Tibial nerve (tissue), 4 donors: ENCODE data around the gene LTB4R. TPM values are rescaled to one million over a fixed set of nuclear protein-coding genes. Genes with fewer than 3 reads are reported as not detected.

Experiments used
- DNase-seq, 2 donors: peaks; one replicate each; pipeline ENCODE4 v3.0.0-alpha.2; 2019; ENCODE audit warnings: low spot score in 2 of 2
- H3K27ac ChIP-seq, 4 donors: fragments of 200-600 bp; sonication (generic) in 3 of 4; one replicate each; pipeline ENCODE4 v1.5.1; 2017 to 2019; ENCODE audit warnings: mild to moderate bottlenecking in 1 of 4
- H3K27me3 ChIP-seq, 2 donors: fragments of 200-600 bp; sonication (generic) in 1 of 2; one replicate each; pipeline versions ENCODE4 v1.5.1 to v1.6.0; 2017 to 2019
- H3K36me3 ChIP-seq, 3 donors: fragments of 200-600 bp; sonication (generic); one replicate each; pipeline ENCODE4 v1.5.1; 2018 to 2019
- H3K4me1 ChIP-seq, 4 donors: fragments of 200-600 bp; sonication (generic) in 3 of 4; one replicate each; pipeline ENCODE4 v1.5.1; 2017 to 2019
- H3K4me3 ChIP-seq, 4 donors: fragments of 200-600 bp; sonication (generic) in 3 of 4; one replicate each; pipeline ENCODE4 v1.5.1; 2017 to 2019; ENCODE audit warnings: mild to moderate bottlenecking in 1 of 4, moderate library complexity in 1 of 4
- H3K9me3 ChIP-seq, 4 donors: fragments of 200-600 bp; sonication (generic) in 3 of 4; one replicate each; pipeline ENCODE4 v1.5.1; 2017 to 2019
- EP300 ChIP-seq, 2 donors: sonication (generic); formaldehyde crosslinking; IDR thresholded peaks; one replicate each; pipeline ENCODE4 v1.6.1; 2017; ENCODE audit warnings: antibody characterized with exemption in 2 of 2, mild to moderate bottlenecking in 1 of 2
- POLR2A ChIP-seq, 2 donors: fragments of 450-650 bp; IDR thresholded peaks; one replicate each; pipeline ENCODE4 v1.6.1; 2017; ENCODE audit warnings: antibody characterized with exemption in 2 of 2, mild to moderate bottlenecking in 2 of 2, moderate library complexity in 2 of 2
- WGBS, 2 donors: methylation state at CpG; one replicate each; pipeline ENCODE4 v1.1.5; 2018; 5-methylcytosine and 5-hydroxymethylcytosine counted together
- total RNA-seq, 4 donors: library from RNA; depleted of rRNA; stranded (reverse); fragments of >200 nt; gene quantifications; one replicate each; pipeline ENCODE4 v1.1.0, GENCODE V29; 2016
- TF ChIP-seq, protein P1 (sequence below), 5 experiments: fragments of 200-600 bp in 3 of 5; fragments of 450-650 bp in 2 of 5; sonication (generic) in 3 of 5; IDR thresholded peaks; one replicate each; pipeline ENCODE4 v1.5.1; 2016 to 2019; ENCODE audit warnings: antibody characterized with exemption in 5 of 5, mild to moderate bottlenecking in 3 of 5, moderate library complexity in 2 of 5

The LTB4R gene
- total RNA-seq, 4 donors from 2014 or later, result 8.4 to 14.4 (median 11.8) TPM

- H3K9me3 ChIP-seq, result no peaks in the 10 kb centered on the region
- peaks cover 0 to 51% of the 10 kb centered on the region in 2 donors for H3K27me3 ChIP-seq
- 16 to 18% methylated on average over 53 to 54 of the region's 56 CpGs for WGBS, 2 donors
- no peak for TF ChIP-seq POLR2A (IDR thresholded peaks at IDR 0.05)
- TF ChIP-seq, protein P1, sequence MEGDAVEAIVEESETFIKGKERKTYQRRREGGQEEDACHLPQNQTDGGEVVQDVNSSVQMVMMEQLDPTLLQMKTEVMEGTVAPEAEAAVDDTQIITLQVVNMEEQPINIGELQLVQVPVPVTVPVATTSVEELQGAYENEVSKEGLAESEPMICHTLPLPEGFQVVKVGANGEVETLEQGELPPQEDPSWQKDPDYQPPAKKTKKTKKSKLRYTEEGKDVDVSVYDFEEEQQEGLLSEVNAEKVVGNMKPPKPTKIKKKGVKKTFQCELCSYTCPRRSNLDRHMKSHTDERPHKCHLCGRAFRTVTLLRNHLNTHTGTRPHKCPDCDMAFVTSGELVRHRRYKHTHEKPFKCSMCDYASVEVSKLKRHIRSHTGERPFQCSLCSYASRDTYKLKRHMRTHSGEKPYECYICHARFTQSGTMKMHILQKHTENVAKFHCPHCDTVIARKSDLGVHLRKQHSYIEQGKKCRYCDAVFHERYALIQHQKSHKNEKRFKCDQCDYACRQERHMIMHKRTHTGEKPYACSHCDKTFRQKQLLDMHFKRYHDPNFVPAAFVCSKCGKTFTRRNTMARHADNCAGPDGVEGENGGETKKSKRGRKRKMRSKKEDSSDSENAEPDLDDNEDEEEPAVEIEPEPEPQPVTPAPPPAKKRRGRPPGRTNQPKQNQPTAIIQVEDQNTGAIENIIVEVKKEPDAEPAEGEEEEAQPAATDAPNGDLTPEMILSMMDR (IDR thresholded peaks at IDR 0.05), result peak; percentile 61 to 83 (median 75)
- H3K36me3 ChIP-seq, result no peaks in the 10 kb centered on the region
- peaks cover 0 to 50% (median 29%) of the 10 kb centered on the region in 4 donors for H3K4me1 ChIP-seq
- peak overlapping the region in 3 of 4 donors; percentile 34 to 42 (median 39) for H3K4me3 ChIP-seq
- H3K27ac ChIP-seq, result peak overlapping the region in 1 of 4 donors; percentile 24
- peak in 1 of 2 donors; percentile 80 for DNase-seq
These were observed 21.1 kb downstream of the LTB4R start for GRCh38 chr14:24332268-24332993.

GRCh38 chr14:24334431-24335291, 23.4 kb downstream of the LTB4R start, which contains the start of gene ADCY4:
Gene ADCY4 (minus strand): TSS chr14:24335071. CDS start chr14:24334652, 419 bp downstream.
- Histone ChIP-seq H3K27me3 (peaks cover 0 to 73% of the 10 kb centered on the region in 2 donors), H3K9me3 (no peaks in the 10 kb centered on the region), H3K4me1 (peaks cover 0 to 56% (median 32%) of the 10 kb centered on the region in 4 donors), H3K4me3 (peak within 1 kb of the TSS; percentile 9 to 47 (median 23)), H3K27ac (peak within 1 kb of the TSS in 2 of 4 donors; percentile 53 to 55), H3K36me3 (no peaks in the 10 kb centered on the region)
- 4 to 8% methylated on average over 25 to 53 of the region's 65 CpGs for WGBS, 2 donors
- TF ChIP-seq POLR2A (IDR thresholded peaks at IDR 0.05) (no peak), EP300 (IDR thresholded peaks at IDR 0.05) (no peak)
- TF ChIP-seq, protein P1 (IDR thresholded peaks at IDR 0.05), result no peak
- no peak for DNase-seq

DNA sequence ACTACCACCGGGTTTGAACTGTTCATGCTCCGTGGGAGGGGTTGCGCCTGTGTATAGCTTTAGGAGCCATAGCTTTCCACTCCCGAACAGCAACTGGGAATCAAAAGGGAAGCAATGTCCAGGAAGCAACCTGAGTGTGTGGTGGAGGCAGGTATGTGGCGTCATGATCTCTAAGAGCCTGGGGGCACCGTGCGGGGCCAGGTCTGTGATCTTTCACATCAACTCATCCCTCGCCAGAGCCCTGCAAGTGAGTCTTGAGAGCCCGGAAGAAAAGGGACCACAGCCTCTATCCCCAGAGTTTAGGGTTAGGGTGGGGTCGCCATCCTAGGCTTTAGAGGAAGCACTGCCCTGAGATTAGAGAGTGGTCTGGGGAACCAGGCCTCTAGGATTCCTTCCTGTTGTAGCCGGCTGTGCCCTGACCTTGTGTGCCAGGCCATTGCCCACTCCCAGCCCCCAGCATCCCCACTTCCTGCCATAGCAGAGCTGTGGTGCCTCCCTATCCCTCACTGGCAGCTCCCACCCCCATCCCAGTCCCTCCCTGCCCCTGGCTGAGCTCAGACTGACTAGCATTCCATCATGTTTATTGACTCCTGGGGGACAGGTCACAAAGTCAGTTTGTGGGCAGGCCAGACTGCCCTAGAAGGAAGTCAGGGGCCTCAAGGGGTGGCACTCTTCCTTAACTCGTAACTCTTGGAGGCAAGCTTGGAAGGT, 24.3 kb downstream of the LTB4R start:
- WGBS, 2 donors, result 67 to 72% methylated on average over 11 to 12 of the region's 12 CpGs
- Histone ChIP-seq H3K4me3 (peak overlapping the region in 1 of 4 donors; percentile 47), H3K27ac (peak overlapping the region in 2 of 4 donors; percentile 53 to 55), H3K9me3 (no peaks in the 10 kb centered on the region), H3K4me1 (peaks cover 0 to 57% (median 32%) of the 10 kb centered on the region in 4 donors), H3K36me3 (no peaks in the 10 kb centered on the region), H3K27me3 (peaks cover 0 to 83% of the 10 kb centered on the region in 2 donors)
- DNase-seq, result no peak
- TF ChIP-seq EP300 (IDR thresholded peaks at IDR 0.05) (peak in 1 of 2 donors; percentile 22), POLR2A (IDR thresholded peaks at IDR 0.05) (no peak)
- TF ChIP-seq, protein P1 (IDR thresholded peaks at IDR 0.05), result no peak

DNA sequence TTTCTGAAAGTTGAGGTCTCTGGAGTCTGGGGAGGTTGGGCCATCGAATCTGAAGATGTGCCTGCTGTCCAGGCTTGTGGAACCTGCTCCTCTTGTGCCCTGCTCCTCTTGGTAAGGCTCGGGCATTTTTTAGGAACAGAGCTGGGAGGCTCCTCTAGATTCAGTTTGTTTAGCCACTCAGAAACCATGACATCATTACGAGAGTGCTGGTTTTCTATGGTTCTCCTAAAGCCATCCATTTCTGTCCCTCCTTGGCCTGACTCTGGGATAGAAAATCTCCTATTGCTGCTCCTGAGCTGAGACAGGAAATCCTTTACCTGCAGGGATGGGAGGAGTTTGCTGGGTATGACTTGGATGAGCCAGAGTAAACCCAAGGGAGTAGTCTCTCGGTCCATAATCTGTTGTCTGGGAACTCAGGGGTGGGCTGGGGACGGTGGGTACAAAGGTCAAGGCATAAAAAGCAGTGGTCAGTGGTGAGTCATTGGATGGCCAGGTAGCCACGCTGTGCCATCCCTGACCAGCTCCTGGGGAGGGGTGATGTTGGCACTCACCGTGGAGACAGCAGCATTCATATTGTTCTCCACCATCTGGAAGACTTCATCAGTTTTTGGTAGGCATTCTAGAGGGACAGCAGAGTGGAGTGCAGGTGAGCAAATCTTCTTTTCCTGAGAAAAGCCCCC, 26.0 kb downstream of the LTB4R start:
- H3K4me3 ChIP-seq, result no peak overlapping the region
- TF ChIP-seq, protein P1 (IDR thresholded peaks at IDR 0.05), result no peak
- no peak for TF ChIP-seq EP300 (IDR thresholded peaks at IDR 0.05)
- TF ChIP-seq POLR2A (IDR thresholded peaks at IDR 0.05), result no peak
- H3K27ac ChIP-seq, result no peak overlapping the region
- H3K27me3 ChIP-seq, result peaks cover 0 to 83% of the 10 kb centered on the region in 2 donors
- H3K9me3 ChIP-seq, result no peaks in the 10 kb centered on the region
- H3K4me1 ChIP-seq, result peaks cover 0 to 50% (median 29%) of the 10 kb centered on the region in 4 donors
- 72 to 92% methylated on average over 7 of the region's 7 CpGs for WGBS, 2 donors
- DNase-seq, result no peak
- H3K36me3 ChIP-seq, result no peaks in the 10 kb centered on the region
